ENCODE data around the gene FADS2.

FADS2 gene

GRCh38 chr11:61836193-61836592 is 8.1 kb downstream of the FADS2 start:
- TF ChIP-seq GABPA (IDR thresholded peaks at IDR 0.05; ENCODE audit: low read depth) (no peak), CTCF (IDR thresholded peaks at IDR 0.05; ENCODE audit: insufficient read depth, low read length) (no peak), REST (IDR thresholded peaks at IDR 0.05; ENCODE audit: insufficient replicate concordance, low read depth) (no peak), POLR2AphosphoS5 (IDR thresholded peaks at IDR 0.05; ENCODE audit: low read depth) (no peak), SPI1 (IDR thresholded peaks at IDR 0.05; ENCODE audit: borderline replicate concordance, low read depth) (no peak)
- DNase-seq (ENCODE audit: low read depth in 1 of 2, low spot score in 1 of 2) = no peak
- Histone ChIP-seq H3K27ac (replicated peaks) (no peak overlapping the region), H3K4me3 (replicated peaks; ENCODE audit: insufficient read depth, low read length) (no peak overlapping the region), H3K27me3 (ENCODE audit: insufficient read depth, poor library complexity, severe bottlenecking) (no peaks in the 10 kb centered on the region)

- TF ChIP-seq POLR2AphosphoS5 (IDR thresholded peaks at IDR 0.05; ENCODE audit: low read depth) (no peak), CTCF (IDR thresholded peaks at IDR 0.05; ENCODE audit: insufficient read depth, low read length) (no peak), SPI1 (IDR thresholded peaks at IDR 0.05; ENCODE audit: borderline replicate concordance, low read depth) (no peak), GABPA (IDR thresholded peaks at IDR 0.05; ENCODE audit: low read depth) (no peak), REST (IDR thresholded peaks at IDR 0.05; ENCODE audit: insufficient replicate concordance, low read depth) (no peak)
- DNase-seq (ENCODE audit: low read depth in 1 of 2, low spot score in 1 of 2) = no peak
- H3K27me3 ChIP-seq (ENCODE audit: insufficient read depth, poor library complexity, severe bottlenecking) = no peaks in the 10 kb centered on the region
- H3K27ac ChIP-seq (replicated peaks) = no peak overlapping the region
- no peak overlapping the region for H3K4me3 ChIP-seq (replicated peaks; ENCODE audit: insufficient read depth, low read length)
Measured at GRCh38 chr11:61837411-61838005, 9.4 kb downstream of the FADS2 start.

- H3K27me3 ChIP-seq (ENCODE audit: insufficient read depth, poor library complexity, severe bottlenecking) = no peaks in the 10 kb centered on the region
- DNase-seq (ENCODE audit: low read depth in 1 of 2, low spot score in 1 of 2) = no peak
- H3K27ac ChIP-seq (replicated peaks) = no peak overlapping the region
- H3K4me3 ChIP-seq (replicated peaks; ENCODE audit: insufficient read depth, low read length) = no peak overlapping the region
- TF ChIP-seq SPI1 (IDR thresholded peaks at IDR 0.05; ENCODE audit: borderline replicate concordance, low read depth) (no peak), REST (IDR thresholded peaks at IDR 0.05; ENCODE audit: insufficient replicate concordance, low read depth) (no peak), POLR2AphosphoS5 (IDR thresholded peaks at IDR 0.05; ENCODE audit: low read depth) (no peak), GABPA (IDR thresholded peaks at IDR 0.05; ENCODE audit: low read depth) (no peak), CTCF (IDR thresholded peaks at IDR 0.05; ENCODE audit: insufficient read depth, low read length) (no peak)
Measured at GRCh38 chr11:61838501-61838900, 10.4 kb downstream of the FADS2 start.
